GM10248 (cell line): ENCODE measurements around the gene TGFBR3.
"Not testable (repeated sequence)": the region's sequence is repeated elsewhere in the genome, so short reads cannot be mapped to it uniquely, and the experiment has no call there.

Experiments
- CTCF ChIA-PET: fragments of 300-600 bp; sonication (Branson Sonifier 250); formaldehyde crosslinking; extraction: SDS; loops from one replicate; lab custom pipeline; 2021; ENCODE audit warnings: antibody characterized with exemption; lab: Yijun Ruan, JAX
- POLR2A ChIA-PET: fragments of 350-650 bp; sonication (Branson Sonifier 250); formaldehyde crosslinking; extraction: SDS; loops from one replicate; lab custom pipeline; 2020; ENCODE audit warnings: antibody characterized with exemption; lab: Yijun Ruan, JAX
- DNase-seq: peaks from one replicate; pipeline ENCODE4 v3.0.0; 2012; ENCODE audit errors: extremely low spot score
- CTCF ChIP-seq: IDR thresholded peaks from 2 replicates; pipeline ENCODE4 v1.5.1; 2012; ENCODE audit warnings: mild to moderate bottlenecking, low read depth; ENCODE audit errors: extremely low read depth, missing control alignments, control extremely low read depth

The TGFBR3 gene

GRCh38 chr1:91842056-91842455 is 43.9 kb downstream of the TGFBR3 start:
- ChIA-PET CTCF (interaction anchor here (0.6 to 1.7 kb wide), 4 partner anchors 9 to 42 kb away, joined by 3 to 4 read pairs (median 4); no protein-coding TSS in a partner anchor), POLR2A (no interaction called here)
- DNase-seq = no peak
- TF ChIP-seq CTCF = no peak

GRCh38 chr1:91840276-91840675 is 45.7 kb downstream of the TGFBR3 start:
- DNase-seq, POLR2A ChIA-PET, CTCF ChIA-PET: not testable (repeated sequence)

- DNase-seq = no peak
- POLR2A ChIA-PET = no interaction called here
- no peak for TF ChIP-seq CTCF
- CTCF ChIA-PET = interaction anchor here (0.9 to 1.5 kb wide), 2 partner anchors 10 to 50 kb away, joined by 3 to 4 read pairs; partner anchors contain the start of gene TGFBR3
These were observed 49.5 kb downstream of the TGFBR3 start for GRCh38 chr1:91836331-91837040.

GRCh38 chr1:91835087-91835521 is 50.8 kb downstream of the TGFBR3 start:
- ChIA-PET POLR2A (no interaction called here), CTCF (interaction anchor here (1.4 to 1.8 kb wide), 3 partner anchors 12 to 37 kb away, joined by 3 to 6 read pairs (median 5); no protein-coding TSS in a partner anchor)

GRCh38 chr1:91834549-91834948 is 51.4 kb downstream of the TGFBR3 start:
- DNase-seq, POLR2A ChIA-PET: not testable (repeated sequence)
- CTCF ChIA-PET = interaction anchor here (1.4 to 1.8 kb wide), 3 partner anchors 12 to 38 kb away, joined by 3 to 6 read pairs (median 5); no protein-coding TSS in a partner anchor

More at GRCh38 chr1:91835087-91835521, 50.8 kb downstream of the TGFBR3 start:
- TF ChIP-seq CTCF = no peak
- no peak for DNase-seq

GRCh38 chr1:91833946-91834345 is 52.0 kb downstream of the TGFBR3 start:
- CTCF ChIA-PET = interaction anchor here (1.4 to 1.8 kb wide), 3 partner anchors 11 to 38 kb away, joined by 3 to 6 read pairs (median 5); no protein-coding TSS in a partner anchor
- TF ChIP-seq CTCF = no peak
- POLR2A ChIA-PET = no interaction called here
- DNase-seq = no peak

- TF ChIP-seq CTCF = no peak
- ChIA-PET CTCF (interaction anchor here (0.9 to 1.8 kb wide), 4 partner anchors 15 to 21 kb away, joined by 3 to 10 read pairs (median 4); no protein-coding TSS in a partner anchor), POLR2A (no interaction called here)
- DNase-seq = no peak
These were observed 54.6 kb downstream of the TGFBR3 start for GRCh38 chr1:91831132-91831930.
